ENCODE data around the gene ARHGAP19. TPM values are rescaled to one million over a fixed set of nuclear protein-coding genes. Genes with fewer than 3 reads are reported as not detected.

ARHGAP19 gene
- total and polyA plus RNA-seq, 2 of the 8 experiments (the other 6 are each of a cell fraction or from before 2014, with no cell fraction given), result 13.3 to 32.1 TPM

DNA sequence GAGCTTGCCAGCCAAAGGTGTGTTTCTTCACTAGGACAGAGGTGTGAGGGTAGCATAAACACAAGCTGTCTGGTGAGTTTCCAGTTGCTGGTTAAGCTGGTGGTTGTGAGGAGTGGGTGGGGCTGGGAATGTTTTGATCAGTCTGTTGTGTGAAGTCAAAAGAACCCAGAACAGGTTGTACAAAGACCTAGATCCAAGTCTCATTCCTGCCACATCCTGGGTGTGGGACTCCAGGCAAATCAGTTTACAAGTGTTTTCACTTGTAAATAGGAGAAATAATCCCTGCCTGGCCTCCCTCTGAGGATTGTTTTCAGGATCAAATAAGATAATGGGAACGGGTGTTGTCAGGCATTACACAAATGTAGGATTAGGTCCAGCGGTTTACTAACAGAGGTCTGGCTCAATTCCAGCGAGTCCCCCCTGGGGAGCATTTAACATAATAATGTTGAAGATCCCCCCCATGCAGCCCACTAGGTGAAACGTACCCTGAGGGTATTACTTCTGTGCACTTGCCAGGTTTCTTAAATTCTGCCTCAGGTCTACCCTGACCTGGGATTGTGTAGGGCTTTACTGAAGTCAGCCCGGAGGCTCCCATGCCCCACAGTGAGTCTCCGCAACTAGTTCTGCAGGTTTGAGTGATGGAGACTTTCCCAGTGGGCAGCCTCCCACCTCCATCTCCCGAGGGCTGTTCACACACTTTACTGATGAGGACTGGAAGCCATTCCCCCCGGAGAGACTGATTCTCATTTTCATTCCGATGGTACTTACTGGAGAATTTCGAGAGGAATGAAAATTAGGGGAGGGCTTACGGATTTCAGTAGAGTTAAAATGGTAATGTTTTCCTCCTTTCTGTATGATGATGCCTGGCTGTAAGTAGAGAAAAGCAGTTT, 44.8 kb upstream of the ARHGAP19 start (continued):
- TF ChIP-seq RNF2 (IDR thresholded peaks at IDR 0.05; ENCODE audit: borderline replicate concordance, low read depth, low read length, missing control alignments, poor library complexity, severe bottlenecking) (no peak), CEBPB (IDR thresholded peaks at IDR 0.05; ENCODE audit: low read depth, low read length) (no peak), RXRA (IDR thresholded peaks at IDR 0.05; ENCODE audit: insufficient read depth, low read depth, low read length) (no peak), CHD2 (IDR thresholded peaks at IDR 0.05; ENCODE audit: low read length) (no peak), EP300 (IDR thresholded peaks at IDR 0.05; ENCODE audit: borderline replicate concordance in 1 of 2, low read depth in 2 of 2, low read length in 2 of 2) (peak in 1 of 2 experiments; percentile 7; a peak in 1 of 3 replicates), TAF1 (IDR thresholded peaks at IDR 0.05; ENCODE audit: low read depth, low read length) (0 out of 2 replicates have a peak, but pooled peaks have one; percentile 44), JUN (IDR thresholded peaks at IDR 0.05; ENCODE audit: low read depth, low read length) (no peak)
- TF ChIP-seq, protein P1, sequence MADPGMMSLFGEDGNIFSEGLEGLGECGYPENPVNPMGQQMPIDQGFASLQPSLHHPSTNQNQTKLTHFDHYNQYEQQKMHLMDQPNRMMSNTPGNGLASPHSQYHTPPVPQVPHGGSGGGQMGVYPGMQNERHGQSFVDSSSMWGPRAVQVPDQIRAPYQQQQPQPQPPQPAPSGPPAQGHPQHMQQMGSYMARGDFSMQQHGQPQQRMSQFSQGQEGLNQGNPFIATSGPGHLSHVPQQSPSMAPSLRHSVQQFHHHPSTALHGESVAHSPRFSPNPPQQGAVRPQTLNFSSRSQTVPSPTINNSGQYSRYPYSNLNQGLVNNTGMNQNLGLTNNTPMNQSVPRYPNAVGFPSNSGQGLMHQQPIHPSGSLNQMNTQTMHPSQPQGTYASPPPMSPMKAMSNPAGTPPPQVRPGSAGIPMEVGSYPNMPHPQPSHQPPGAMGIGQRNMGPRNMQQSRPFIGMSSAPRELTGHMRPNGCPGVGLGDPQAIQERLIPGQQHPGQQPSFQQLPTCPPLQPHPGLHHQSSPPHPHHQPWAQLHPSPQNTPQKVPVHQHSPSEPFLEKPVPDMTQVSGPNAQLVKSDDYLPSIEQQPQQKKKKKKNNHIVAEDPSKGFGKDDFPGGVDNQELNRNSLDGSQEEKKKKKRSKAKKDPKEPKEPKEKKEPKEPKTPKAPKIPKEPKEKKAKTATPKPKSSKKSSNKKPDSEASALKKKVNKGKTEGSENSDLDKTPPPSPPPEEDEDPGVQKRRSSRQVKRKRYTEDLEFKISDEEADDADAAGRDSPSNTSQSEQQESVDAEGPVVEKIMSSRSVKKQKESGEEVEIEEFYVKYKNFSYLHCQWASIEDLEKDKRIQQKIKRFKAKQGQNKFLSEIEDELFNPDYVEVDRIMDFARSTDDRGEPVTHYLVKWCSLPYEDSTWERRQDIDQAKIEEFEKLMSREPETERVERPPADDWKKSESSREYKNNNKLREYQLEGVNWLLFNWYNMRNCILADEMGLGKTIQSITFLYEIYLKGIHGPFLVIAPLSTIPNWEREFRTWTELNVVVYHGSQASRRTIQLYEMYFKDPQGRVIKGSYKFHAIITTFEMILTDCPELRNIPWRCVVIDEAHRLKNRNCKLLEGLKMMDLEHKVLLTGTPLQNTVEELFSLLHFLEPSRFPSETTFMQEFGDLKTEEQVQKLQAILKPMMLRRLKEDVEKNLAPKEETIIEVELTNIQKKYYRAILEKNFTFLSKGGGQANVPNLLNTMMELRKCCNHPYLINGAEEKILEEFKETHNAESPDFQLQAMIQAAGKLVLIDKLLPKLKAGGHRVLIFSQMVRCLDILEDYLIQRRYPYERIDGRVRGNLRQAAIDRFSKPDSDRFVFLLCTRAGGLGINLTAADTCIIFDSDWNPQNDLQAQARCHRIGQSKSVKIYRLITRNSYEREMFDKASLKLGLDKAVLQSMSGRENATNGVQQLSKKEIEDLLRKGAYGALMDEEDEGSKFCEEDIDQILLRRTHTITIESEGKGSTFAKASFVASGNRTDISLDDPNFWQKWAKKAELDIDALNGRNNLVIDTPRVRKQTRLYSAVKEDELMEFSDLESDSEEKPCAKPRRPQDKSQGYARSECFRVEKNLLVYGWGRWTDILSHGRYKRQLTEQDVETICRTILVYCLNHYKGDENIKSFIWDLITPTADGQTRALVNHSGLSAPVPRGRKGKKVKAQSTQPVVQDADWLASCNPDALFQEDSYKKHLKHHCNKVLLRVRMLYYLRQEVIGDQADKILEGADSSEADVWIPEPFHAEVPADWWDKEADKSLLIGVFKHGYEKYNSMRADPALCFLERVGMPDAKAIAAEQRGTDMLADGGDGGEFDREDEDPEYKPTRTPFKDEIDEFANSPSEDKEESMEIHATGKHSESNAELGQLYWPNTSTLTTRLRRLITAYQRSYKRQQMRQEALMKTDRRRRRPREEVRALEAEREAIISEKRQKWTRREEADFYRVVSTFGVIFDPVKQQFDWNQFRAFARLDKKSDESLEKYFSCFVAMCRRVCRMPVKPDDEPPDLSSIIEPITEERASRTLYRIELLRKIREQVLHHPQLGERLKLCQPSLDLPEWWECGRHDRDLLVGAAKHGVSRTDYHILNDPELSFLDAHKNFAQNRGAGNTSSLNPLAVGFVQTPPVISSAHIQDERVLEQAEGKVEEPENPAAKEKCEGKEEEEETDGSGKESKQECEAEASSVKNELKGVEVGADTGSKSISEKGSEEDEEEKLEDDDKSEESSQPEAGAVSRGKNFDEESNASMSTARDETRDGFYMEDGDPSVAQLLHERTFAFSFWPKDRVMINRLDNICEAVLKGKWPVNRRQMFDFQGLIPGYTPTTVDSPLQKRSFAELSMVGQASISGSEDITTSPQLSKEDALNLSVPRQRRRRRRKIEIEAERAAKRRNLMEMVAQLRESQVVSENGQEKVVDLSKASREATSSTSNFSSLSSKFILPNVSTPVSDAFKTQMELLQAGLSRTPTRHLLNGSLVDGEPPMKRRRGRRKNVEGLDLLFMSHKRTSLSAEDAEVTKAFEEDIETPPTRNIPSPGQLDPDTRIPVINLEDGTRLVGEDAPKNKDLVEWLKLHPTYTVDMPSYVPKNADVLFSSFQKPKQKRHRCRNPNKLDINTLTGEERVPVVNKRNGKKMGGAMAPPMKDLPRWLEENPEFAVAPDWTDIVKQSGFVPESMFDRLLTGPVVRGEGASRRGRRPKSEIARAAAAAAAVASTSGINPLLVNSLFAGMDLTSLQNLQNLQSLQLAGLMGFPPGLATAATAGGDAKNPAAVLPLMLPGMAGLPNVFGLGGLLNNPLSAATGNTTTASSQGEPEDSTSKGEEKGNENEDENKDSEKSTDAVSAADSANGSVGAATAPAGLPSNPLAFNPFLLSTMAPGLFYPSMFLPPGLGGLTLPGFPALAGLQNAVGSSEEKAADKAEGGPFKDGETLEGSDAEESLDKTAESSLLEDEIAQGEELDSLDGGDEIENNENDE (IDR thresholded peaks at IDR 0.05; ENCODE audit: insufficient replicate concordance, low read length), result no peak
